Erythroblast (primary cell): ENCODE measurements around the gene NRF1.

Experiments
- DNase-seq, 2 experiments: peaks; one replicate each; lab custom pipeline; 2025; lab: John Stamatoyannopoulos, UW
- GATA1 ChIP-seq: IDR thresholded peaks from 2 replicates; pipeline ENCODE4 v1.6.1; 2011; ENCODE audit warnings: low read depth, mild to moderate bottlenecking, control low read depth, low read length, moderate library complexity
- POLR2A ChIP-seq: IDR thresholded peaks from 2 replicates; pipeline ENCODE4 v1.6.1; 2011; ENCODE audit warnings: mild to moderate bottlenecking, low read length

NRF1 gene

DNA sequence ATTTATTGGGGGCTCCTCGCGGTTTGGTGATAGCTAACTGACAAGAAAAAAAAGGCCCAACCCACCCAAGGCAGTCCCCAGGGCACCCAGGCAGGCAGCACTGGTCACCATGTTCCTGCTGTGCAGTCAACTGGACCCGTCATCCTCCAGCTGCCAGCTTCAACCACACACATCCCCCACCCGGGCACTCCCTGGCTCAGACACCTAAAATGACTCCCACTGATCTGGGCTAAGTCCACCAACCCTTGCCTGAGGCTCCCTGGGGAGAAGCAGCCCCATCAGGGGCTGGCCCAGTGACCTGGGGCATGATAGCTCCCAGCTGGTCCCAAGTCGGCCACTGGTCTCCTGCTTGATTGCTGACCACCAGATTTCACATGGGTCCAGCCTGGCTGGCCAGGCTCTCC, 161.8 kb downstream of the NRF1 start:
- no peak for DNase-seq
- no peak for TF ChIP-seq POLR2A
- no peak for TF ChIP-seq GATA1

DNA sequence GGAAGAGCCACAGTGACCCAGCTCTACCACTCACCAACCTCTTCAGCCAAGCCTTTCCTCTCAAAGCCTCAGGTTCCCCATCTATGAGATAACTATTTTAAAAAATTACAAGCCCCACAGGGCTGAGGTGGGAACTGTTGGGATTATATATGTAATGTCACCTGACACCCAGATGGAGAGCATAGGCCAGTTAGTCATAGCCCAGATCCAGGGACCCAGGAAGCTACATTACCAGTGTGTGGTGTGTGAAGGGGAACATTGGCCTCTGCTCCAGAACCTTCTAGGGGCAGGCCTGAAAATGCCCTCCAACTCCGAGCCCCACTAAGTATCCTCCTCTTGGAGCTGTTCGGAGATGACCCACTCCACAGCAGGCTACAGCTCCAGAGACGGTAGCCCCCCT, 162.4 kb downstream of the NRF1 start:
- no peak for DNase-seq
- TF ChIP-seq GATA1 (no peak), POLR2A (no peak)

DNA sequence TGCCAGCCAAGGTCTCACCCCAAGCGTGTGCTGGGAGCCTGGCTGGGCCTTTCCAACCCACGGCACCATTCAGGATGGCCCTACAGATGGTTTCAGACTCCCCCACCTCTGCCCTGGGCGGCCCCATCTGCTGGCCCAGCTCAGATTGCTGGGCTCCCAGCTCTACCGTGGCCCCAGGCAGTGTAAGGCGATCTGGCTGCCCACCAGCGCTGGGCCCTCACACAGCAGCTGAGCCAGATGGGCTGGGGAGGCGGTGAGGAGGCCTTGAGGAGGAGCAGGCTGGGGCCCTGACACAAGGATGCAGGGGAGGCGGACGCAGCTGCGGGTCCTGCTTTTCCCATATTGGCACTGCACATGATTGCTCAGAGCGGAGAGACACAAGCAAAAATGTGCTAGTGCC, 162.8 kb downstream of the NRF1 start:
- no peak for DNase-seq
- TF ChIP-seq POLR2A, result no peak
- no peak for TF ChIP-seq GATA1

DNA sequence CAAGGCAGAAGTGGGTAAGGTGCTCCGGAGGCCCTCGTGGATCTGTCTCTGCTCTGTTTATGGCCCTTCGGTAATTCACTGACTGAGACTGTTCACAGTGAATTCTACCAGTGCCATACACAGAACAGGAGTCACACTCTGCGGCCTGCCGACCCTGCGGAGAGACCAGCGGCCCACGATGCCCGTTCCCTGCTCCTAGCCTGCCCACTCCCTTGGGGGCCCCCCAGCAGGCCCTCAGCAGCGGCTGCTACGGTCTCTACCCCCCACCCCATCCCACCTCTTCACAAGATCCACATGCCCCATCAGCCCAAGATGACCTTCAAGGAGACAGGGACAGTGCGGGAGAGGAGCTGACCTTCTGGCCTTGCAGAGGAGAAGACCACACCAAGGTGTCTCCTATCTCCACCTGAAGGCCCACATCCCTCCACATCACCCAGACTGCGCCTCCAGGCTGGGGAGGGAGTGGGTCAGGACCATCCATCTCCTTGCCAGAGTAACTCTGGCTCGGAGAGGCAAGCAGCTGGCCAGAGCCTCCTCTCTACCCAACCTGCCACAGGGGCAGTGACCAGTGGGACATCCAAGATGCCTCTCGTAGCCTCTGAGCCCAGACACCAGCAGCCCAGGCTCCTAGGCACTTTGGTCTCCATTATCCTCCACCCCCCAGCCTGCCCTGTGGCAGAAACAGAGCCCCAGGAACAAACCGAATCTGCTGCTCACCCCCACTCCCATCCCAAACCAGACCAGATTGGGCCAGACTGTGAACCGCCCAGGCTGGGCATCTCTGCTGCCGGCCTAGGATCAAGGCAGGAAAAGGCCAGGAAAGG, 163.6 kb downstream of the NRF1 start:
- no peak for DNase-seq
- no peak for TF ChIP-seq POLR2A
- no peak for TF ChIP-seq GATA1

DNA sequence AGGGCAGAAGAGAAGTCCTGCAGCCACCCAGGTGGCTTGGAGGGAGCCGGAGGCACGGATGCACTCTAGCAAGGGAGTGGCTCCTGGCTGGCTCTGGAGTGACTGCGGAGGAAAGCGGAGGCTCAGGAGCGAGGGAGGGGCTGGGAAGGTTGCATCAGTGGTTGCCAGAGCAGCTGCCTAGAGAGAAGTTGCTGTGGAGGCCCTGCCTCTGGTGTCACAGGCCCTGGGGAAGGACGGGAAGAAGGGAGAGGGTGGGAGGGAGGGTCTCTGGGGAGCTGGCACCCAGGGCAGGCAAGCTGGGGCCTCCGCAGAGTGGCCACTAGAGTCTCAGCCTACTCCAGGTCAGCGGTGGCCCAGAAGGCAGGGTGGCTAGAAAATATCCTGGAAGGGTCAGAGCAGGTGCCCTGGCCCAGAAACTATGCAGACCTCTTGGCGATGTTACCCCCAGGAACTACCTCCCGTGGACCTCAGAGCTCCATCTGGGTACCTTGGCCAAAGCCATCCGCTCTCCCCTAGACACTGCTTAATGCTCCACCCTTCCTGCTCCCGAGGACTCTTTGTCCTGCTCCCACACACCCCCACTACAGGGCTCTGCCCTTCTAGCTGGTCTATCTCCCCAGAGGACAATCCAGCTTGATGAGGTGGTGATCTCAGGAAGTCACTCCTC, 164.3 kb downstream of the NRF1 start:
- no peak for DNase-seq
- no peak for TF ChIP-seq POLR2A
- TF ChIP-seq GATA1, result no peak

DNA sequence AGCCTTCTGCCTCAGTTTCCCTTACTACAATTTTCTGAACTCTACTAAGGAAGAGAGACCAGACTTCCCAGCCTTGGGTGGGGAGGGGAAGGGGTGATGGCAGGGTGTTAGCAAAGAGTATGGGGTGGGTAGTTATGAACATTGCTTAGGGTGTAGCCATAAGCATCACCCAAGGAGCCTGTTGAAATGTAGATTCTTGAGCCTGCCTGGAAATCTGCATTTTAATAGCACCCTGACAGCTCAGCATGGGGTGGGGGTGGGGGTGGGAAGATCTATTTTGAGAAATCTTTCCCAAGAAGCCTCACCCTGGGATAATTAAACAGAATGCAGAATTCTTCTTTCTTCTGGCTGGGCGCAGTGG, 164.8 kb downstream of the NRF1 start:
- DNase-seq, result no peak

DNA sequence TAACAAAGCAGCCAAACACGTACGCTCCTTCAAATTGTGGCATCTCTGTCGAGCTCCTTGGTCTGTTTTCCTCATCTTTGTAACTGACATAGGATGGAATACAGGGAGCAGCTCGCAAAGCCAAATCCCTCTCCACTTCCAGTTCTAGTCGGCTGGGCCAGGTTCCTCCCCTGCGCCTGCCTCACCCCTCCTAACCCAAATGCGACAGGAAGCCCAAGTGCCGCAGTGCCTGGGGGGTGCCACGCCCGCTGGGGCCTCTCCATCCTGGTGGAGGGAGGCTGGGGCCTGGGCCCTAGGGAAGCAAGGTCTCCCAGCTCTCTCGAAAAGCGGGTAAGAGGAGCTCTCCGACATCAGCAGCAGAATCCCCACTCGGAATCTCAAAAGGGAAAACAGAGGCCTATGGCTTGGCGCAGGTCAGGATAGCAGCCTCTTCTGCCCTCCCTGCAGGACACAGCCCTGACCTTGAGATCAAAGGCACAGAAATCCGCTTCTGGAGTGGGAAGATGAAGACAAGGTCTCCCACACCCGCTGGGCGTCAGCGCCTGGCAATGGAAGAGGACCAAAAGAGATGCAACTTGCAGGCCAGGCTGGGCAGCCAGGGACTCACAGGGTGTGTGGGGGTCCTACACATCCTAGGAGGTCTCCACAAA, 165.8 kb downstream of the NRF1 start:
- DNase-seq, result no peak
- TF ChIP-seq POLR2A (no peak), GATA1 (no peak)

More for the DNA sequence above, 164.8 kb downstream of the NRF1 start:
- no peak for TF ChIP-seq GATA1
- no peak for TF ChIP-seq POLR2A

DNA sequence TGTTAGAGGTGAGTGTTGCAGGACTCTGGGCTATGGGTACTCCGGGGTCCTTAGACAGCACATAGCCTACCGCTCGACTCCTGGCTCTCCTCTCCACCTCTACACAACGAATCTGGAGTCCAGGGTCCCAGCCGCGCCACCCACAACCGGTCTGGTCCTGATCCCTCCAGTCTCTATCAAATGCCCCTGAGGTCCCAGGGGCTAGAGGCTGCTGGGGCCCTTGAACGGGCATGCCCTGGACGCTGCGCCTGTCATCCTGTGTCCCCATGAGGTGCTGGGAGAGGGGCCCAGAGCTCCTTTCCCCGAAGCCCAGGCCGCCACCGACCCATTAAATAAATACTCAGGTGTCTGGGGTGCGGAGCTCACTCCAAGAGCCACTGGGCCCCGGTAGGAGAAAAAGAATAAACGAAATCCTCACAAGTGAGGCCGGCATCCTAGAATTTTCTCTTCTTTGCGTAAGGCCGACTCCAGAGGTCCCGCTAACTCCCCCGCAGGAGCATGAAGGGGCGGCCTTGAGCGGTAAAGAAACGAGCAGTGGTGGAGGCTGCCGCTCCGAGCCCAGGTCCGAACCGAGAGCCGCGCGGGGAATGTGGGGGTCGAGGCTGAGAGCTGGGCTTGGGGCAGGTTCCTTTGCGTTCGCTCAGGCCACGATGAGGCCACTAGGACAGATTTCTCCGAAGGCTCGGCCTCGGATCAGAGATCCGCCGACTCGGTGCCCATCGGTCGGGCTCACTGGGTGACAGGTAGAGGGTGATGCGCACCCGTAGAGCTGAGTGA, 166.7 kb downstream of the NRF1 start:
- peak in 1 of 2 experiments; percentile 34 for DNase-seq
- TF ChIP-seq GATA1 (no peak), POLR2A (no peak)

DNA sequence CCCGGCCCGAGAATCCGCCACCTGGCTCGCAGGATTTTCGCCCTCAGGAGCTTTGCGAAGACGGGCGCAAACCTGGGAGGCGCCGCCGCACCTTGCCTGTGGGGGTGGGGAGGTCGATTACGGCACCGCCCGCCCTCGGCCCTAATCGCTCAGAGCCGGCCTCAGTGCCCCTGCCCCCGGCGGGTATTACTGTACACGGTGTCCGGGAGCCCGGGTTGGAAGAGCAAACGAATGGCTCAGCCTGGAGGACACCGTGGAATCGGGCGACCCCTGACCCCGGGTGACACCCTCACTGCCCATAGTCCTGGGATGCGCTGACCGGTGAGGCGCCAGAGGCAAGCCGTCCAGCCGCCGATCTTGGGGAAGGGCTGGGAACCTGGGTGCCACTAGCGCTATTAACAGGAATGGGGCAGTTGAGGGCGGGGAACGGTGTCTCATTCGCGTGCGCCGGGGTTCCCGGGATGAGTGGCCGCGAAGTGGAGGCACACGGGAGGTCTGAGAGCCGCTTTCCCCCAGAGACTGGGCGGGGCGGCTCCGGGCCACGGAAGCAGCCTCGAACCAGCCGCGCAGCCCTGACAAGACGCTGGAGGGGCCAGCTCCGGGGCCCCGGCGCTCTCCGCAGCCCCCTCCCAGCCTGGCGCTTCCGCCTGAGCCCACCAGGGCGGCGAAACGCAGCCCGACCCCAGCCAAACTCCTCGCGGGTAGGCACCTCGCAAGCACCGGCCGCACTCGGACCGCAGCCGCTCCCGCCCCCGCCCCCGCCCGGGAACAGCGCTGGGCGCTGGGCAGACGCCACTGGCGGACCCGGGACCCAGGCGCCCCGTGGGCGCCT, 167.5 kb downstream of the NRF1 start:
- DNase-seq, result peak in 1 of 2 experiments; percentile 40
- TF ChIP-seq GATA1 (no peak), POLR2A (no peak)

DNA sequence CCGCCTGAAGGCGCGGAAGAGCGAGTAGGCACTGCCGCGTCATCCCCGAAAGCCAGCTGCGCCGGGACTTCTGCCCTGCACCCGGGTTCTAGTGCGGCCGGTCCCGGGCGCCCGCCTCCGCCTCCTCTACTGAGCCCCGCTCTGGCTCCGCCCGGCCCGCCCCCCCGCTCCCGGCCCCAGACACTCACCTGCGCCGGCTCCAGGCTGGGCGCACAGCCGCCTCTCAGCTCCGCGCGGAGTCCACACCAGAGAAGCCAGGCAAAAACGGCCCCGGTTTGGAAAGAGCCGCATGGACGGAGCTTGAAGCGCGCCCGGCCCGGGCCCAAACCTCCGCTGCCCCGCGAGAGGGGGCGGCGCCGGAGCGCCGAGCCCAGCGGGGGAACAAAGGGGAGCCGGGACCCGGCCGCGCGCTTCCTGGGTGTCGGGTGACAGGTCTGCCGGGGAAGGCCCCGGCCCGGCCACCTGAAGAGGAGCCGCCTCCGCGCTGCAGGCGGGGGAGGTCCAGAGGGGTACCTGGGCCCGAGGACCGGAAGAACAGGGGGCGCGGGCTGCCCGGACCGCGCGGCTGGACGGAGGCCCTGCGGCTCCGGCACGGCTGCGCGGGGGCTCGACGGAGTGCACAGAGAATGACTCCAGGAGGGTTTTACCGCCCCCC, 168.2 kb downstream of the NRF1 start:
- peak in 1 of 2 experiments; percentile 35 for DNase-seq
- no peak for TF ChIP-seq POLR2A
- no peak for TF ChIP-seq GATA1

DNA sequence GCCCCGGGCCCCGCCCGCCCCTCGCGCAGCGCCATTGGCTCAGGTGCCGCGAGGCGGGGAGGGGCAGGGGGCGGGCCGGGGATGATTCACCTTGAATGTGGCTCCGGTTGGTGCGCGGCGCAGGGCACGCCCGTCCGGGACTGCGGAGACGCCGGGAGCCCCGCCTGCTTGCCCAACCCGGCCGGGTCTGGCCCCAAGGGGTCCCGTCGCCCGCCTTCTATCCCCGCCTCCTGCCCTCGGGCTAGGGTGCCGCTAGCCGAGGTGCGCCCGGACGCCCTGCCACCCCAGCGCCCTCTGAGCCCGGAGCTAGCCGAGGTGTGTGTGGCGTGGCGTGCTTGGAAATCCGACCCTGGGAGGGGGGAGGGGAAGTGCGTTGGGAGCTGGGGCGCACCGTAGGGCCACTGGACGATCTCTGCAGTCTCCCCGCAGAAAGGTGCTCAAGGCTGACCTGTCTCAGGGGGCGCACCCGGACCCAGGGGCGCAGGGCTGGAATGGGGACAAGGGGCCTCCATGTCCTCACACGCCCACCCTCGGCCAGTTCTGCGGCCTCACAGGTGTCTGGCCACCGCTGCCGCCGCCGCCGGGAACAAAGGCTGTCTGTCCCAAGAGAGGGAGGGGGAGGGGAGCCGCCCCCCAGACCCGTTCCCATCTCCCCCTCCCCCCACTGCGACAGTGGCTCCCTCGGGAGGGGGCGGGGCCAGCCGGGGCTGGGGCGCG, 168.9 kb downstream of the NRF1 start:
- no peak for TF ChIP-seq GATA1
- no peak for TF ChIP-seq POLR2A

More for the DNA sequence above, 168.9 kb downstream of the NRF1 start:
- peak; percentile 16 to 54 for DNase-seq
